Subcutaneous adipose tissue (tissue), 4 donors: Measurements from ENCODE around the gene GLRX3. TPM values are rescaled to one million over a fixed set of nuclear protein-coding genes. Genes with fewer than 3 reads are reported as not detected.

Experiments
- total RNA-seq, 4 donors: library from RNA; depleted of rRNA; stranded (reverse); fragments of >200 nt; gene quantifications; one replicate each; pipeline ENCODE4 v1.1.0, GENCODE V29; 2016
- TF ChIP-seq, protein P1 (sequence below): fragments of 450-650 bp; IDR thresholded peaks from one replicate; pipeline ENCODE4 v1.5.1; 2016; ENCODE audit warnings: low read depth, mild to moderate bottlenecking, control low read depth, antibody characterized with exemption, moderate library complexity

Gene GLRX3
- total RNA-seq, 4 donors from 2014 or later = 39.0 to 58.0 (median 45.1) TPM

DNA sequence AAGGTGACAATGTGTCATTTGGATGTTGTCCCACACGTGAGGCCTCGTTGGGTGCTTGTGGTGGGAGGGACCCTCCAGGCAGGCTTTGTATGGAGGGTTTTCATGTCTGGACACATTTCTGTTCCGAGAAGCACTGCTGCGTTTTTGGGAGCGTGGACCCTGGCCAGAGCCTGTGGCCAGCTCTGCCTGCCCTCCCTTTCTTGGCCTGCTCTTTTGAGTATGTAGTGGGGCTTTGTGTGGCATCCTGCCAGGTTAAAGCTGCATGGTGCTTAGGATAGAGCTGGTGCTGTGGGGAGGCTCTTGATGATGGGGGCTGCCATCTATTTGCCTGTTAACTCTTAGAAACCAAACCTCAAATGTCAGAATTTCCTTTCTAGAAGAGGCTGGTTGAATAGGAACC lies 45.7 kb downstream of the GLRX3 start:
- TF ChIP-seq, protein P1, sequence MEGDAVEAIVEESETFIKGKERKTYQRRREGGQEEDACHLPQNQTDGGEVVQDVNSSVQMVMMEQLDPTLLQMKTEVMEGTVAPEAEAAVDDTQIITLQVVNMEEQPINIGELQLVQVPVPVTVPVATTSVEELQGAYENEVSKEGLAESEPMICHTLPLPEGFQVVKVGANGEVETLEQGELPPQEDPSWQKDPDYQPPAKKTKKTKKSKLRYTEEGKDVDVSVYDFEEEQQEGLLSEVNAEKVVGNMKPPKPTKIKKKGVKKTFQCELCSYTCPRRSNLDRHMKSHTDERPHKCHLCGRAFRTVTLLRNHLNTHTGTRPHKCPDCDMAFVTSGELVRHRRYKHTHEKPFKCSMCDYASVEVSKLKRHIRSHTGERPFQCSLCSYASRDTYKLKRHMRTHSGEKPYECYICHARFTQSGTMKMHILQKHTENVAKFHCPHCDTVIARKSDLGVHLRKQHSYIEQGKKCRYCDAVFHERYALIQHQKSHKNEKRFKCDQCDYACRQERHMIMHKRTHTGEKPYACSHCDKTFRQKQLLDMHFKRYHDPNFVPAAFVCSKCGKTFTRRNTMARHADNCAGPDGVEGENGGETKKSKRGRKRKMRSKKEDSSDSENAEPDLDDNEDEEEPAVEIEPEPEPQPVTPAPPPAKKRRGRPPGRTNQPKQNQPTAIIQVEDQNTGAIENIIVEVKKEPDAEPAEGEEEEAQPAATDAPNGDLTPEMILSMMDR = no peak

DNA sequence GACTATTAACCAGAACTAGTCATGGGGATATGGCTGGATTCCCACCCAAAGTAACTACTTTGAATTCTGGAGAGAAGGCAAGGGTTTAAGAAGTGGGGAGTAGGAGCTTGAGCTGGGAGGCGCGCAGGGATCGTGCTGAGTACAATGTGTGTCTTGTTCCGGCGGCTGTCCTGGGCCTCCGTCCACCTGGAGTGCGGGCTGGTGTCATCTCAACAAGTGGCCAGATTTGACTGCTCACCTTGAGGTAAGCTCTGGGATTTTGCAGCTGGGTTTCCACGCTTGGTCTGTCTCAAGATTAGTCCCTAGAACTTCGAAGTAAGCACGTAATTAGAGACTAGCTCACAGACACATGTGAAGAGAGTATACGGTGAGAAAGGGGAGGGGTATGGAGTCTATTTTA lies 49.4 kb downstream of the GLRX3 start:
- TF ChIP-seq, protein P1 = no peak

DNA sequence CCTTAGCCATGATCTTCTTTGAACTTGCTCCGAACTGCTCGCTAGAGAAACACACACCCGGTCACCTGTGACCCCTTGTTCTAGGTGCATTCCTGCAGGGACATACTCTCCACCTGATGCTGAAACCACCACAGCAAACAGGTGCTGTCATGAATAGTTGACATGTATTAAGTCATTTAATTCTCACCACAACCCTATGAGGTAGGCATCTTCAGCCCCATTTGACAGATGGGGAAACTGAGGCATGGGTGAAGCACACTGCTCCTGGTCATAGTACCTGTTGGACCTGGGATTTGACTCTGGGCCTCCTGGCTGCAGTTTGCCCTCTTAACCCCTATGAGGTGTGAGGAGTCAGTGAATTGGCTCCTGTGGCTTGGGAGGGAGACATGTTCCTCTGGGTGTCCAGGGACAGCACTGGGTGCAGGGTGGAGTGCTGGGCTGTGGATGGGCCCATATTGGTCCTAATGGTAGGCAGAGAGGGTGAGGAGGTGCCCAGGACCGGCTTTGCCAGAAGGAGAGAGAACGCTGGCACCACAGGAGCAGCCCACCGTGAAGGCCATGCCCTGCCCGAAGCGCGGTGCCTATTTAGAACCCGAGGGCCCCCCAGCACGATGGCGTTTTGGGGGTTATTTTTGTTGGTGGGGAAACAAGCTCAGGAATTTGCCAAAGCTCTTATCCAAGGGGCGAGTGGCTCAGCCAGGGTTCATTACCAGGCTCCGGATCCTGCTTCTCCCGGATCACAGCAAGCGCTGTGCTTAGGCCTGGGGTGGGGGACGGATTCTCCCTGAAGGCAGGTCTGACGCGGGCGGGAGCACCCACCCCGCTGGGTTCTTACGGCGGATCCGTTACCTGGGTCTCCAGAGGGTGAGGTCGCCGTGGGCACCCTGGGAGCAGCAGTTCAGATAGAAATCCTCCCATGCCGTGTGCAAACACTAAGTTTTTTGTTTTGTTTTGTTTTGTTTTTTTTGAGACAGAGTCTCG lies 52.3 kb downstream of the GLRX3 start:
- TF ChIP-seq, protein P1 = no peak

DNA sequence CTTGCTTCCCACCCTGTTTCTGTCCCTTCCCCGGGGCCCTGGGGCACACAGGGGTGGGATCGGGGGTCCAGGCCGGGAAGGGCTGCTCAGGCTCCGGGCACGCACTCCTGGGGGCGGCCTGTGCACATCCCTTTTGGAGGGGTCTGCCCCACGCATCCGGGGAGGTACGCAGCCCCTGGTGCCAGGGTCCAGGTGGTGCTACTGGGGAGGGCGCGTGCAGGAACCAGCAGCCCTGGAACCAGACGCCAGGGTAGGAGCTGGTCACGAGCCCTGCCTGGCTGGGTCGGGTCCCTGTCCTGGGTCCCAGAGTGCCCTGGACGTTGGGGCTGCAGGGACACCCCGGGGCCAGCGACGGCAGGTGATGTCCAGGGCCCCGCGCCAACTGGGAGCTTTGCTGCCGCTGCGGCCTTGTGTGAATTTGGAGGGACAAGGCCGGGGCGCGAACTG lies 53.4 kb downstream of the GLRX3 start:
- TF ChIP-seq, protein P1 = no peak

DNA sequence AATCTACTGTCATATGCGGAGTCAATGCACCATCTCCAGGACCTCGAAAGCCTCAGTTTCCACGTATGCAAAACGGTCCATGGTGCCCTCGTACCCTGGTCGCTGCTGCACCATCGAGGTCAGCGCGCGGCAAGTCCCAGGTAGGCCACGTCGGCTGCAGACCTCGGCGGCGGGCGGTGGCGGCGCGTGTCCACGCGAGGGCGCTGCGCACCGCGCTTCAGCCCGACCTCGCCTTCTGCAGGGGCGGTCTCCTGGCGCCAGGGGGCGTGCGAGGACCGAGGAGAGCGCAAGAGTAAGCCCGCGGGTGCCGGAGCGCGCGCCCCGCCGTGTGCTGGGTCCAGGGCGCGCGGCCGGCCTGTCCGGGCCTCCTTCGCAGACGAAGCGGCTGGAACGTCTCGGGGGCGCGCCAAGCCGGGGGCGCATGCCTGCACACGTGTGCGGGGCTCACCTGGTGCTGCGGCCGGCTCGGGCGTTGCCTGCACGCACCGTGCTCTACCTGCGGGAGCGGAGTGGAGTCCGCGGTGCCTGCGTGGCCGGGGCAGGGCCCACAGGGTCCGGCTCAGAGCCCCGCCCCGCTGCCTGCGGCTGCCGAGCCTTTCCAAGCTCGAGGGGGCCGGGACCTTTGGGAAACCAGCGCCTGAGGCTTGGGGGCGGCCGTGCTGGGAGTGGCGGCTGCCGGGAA lies 54.0 kb downstream of the GLRX3 start:
- TF ChIP-seq, protein P1 = no peak

DNA sequence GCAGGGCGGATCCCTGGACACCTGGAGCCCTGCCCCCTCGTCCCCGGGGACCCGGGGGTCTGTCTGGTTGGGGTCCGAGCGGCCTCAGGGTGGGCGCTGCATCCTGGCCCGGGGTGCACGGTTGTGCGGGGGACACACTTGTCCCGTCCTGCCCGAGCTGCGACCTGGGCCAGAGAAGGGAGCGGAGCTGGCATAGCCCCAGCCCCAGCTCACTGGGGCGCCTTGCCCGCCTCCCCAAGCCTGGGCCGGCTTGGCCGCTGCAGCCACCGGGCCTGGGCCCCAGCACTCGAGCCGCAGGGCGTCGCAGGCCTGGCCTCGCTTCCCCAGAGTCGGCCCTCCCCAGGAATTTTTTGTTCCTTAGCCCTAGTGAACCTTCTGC lies 54.5 kb downstream of the GLRX3 start:
- TF ChIP-seq, protein P1 = no peak

DNA sequence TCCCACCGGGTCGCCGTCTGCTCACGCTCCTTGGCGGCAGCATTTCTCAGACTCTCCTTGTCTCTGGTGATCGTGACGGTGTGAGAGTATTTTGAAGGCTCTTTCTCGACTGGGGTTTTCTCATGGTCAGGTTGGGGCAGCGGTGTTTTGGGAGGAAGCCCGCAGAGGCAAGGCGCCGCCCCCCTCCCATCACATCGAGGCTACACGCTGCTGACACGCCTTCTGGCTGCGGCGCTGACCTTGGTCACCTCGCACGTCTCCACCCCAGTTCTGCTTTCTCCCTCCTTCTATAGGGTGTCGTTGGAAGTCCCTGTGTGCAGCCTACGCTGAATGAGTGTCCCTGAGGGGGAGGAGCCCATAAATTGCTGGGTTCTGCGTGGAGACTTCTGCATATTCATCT lies 55.2 kb downstream of the GLRX3 start:
- TF ChIP-seq, protein P1 = no peak
